BE2C (cell line): ENCODE data around the gene GNAI3.

Experiments
- DNase-seq: peaks from one replicate; pipeline ENCODE4 v3.0.0-alpha.2; 2020
- H3K27me3 ChIP-seq: fragments of 250-450 bp; sonication (Bioruptor Pico); 2 replicates; pipeline ENCODE4 v1.5.1; 2020; ENCODE audit warnings: mild to moderate bottlenecking
- H3K36me3 ChIP-seq: fragments of 250-450 bp; sonication (Bioruptor Pico); 2 replicates; pipeline ENCODE4 v1.5.1; 2020; ENCODE audit warnings: mild to moderate bottlenecking
- H3K4me1 ChIP-seq: fragments of 250-450 bp; sonication (Bioruptor Pico); 2 replicates; pipeline ENCODE4 v1.5.1; 2020
- H3K4me3 ChIP-seq: 2 replicates; pipeline ENCODE4 v1.5.1; 2011; ENCODE audit warnings: low read depth, low read length
- H3K9me3 ChIP-seq: fragments of 250-450 bp; sonication (Bioruptor Pico); 2 replicates; pipeline ENCODE4 v1.5.1; 2020
- TF ChIP-seq, protein P1 (sequence below): IDR thresholded peaks from 2 replicates; pipeline ENCODE4 v1.5.1; 2012; ENCODE audit warnings: mild to moderate bottlenecking, low read depth, low read length

Gene GNAI3

GRCh38 chr1:109626682-109627408, 78.4 kb downstream of the GNAI3 start:
- DNase-seq, result no peak
- Histone ChIP-seq H3K27me3 (no peaks in the 10 kb centered on the region), H3K4me1 (peaks cover 45% of the 10 kb centered on the region), H3K9me3 (no peaks in the 10 kb centered on the region), H3K4me3 (no peak overlapping the region), H3K36me3 (peaks cover 67% of the 10 kb centered on the region)
- TF ChIP-seq, protein P1, sequence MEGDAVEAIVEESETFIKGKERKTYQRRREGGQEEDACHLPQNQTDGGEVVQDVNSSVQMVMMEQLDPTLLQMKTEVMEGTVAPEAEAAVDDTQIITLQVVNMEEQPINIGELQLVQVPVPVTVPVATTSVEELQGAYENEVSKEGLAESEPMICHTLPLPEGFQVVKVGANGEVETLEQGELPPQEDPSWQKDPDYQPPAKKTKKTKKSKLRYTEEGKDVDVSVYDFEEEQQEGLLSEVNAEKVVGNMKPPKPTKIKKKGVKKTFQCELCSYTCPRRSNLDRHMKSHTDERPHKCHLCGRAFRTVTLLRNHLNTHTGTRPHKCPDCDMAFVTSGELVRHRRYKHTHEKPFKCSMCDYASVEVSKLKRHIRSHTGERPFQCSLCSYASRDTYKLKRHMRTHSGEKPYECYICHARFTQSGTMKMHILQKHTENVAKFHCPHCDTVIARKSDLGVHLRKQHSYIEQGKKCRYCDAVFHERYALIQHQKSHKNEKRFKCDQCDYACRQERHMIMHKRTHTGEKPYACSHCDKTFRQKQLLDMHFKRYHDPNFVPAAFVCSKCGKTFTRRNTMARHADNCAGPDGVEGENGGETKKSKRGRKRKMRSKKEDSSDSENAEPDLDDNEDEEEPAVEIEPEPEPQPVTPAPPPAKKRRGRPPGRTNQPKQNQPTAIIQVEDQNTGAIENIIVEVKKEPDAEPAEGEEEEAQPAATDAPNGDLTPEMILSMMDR, result no peak

GRCh38 chr1:109627692-109628399, 79.4 kb downstream of the GNAI3 start:
- TF ChIP-seq, protein P1, result no peak
- H3K4me1 ChIP-seq, result peaks cover 49% of the 10 kb centered on the region

GRCh38 chr1:109628540-109629321, 80.3 kb downstream of the GNAI3 start:
- DNase-seq, result no peak
- Histone ChIP-seq H3K36me3 (peaks cover 70% of the 10 kb centered on the region), H3K4me3 (no peak overlapping the region), H3K27me3 (no peaks in the 10 kb centered on the region), H3K9me3 (no peaks in the 10 kb centered on the region), H3K4me1 (peaks cover 47% of the 10 kb centered on the region)
- TF ChIP-seq, protein P1, result no peak

More at GRCh38 chr1:109627692-109628399, 79.4 kb downstream of the GNAI3 start:
- Histone ChIP-seq H3K4me3 (no peak overlapping the region), H3K9me3 (no peaks in the 10 kb centered on the region), H3K27me3 (no peaks in the 10 kb centered on the region), H3K36me3 (peaks cover 70% of the 10 kb centered on the region)
- no peak for DNase-seq

GRCh38 chr1:109629372-109630030, 81.1 kb downstream of the GNAI3 start:
- Histone ChIP-seq H3K4me1 (peaks cover 39% of the 10 kb centered on the region), H3K4me3 (no peak overlapping the region), H3K27me3 (no peaks in the 10 kb centered on the region), H3K36me3 (peaks cover 70% of the 10 kb centered on the region), H3K9me3 (no peaks in the 10 kb centered on the region)
- TF ChIP-seq, protein P1, result no peak
- DNase-seq, result no peak

- H3K4me1 ChIP-seq, result peaks cover 34% of the 10 kb centered on the region
- no peaks in the 10 kb centered on the region for H3K9me3 ChIP-seq
- no peaks in the 10 kb centered on the region for H3K27me3 ChIP-seq
- H3K4me3 ChIP-seq, result no peak overlapping the region
- H3K36me3 ChIP-seq, result peaks cover 66% of the 10 kb centered on the region
- no peak for DNase-seq
- TF ChIP-seq, protein P1, result peak; percentile 15; the same call in 1 of the 2 replicates
These were observed 81.9 kb downstream of the GNAI3 start for GRCh38 chr1:109630081-109630897.
